Measurements from ENCODE around the gene UQCC3.
"Not testable (repeated sequence)": the region's sequence is repeated elsewhere in the genome, so short reads cannot be mapped to it uniquely, and the experiment has no call there.

Gene UQCC3

DNA sequence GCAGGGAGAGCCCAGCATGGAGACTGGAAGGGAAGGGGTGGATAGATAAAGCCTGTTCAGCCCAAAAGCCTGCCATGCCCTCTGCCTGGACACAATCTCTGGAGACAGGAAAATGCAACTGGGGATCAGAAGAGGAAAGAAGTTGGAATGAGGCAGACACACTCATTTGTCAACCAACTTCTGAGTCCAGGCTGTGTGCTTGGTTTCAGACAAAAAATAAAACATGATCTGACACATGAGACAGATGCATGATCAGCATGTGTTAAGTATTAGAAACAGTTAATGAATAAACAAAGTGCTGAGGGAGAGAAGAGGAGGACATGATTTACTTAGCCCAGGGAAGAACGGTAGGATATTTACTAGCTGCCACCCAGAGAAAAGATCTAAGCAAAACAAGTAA, 17.0 kb downstream of the UQCC3 start:
- H3K9me3 ChIP-seq (ENCODE audit: control insufficient read depth, insufficient read depth, low read length), result no peaks in the 10 kb centered on the region
- H3K79me2 ChIP-seq (ENCODE audit: control insufficient read depth, low read length), result no peaks in the 10 kb centered on the region
- H3K27me3 ChIP-seq (ENCODE audit: control insufficient read depth, low read length), result no peaks in the 10 kb centered on the region
- H3K4me1 ChIP-seq (ENCODE audit: control insufficient read depth, low read length), result no peaks in the 10 kb centered on the region
- no peak overlapping the region for H3K27ac ChIP-seq (ENCODE audit: low read depth, low read length)
- peaks cover 3% of the 10 kb centered on the region; the same call in 1 of the 2 replicates for H3F3A ChIP-seq (ENCODE audit: control insufficient read depth, insufficient read depth)
- H3K9me2 ChIP-seq (replicated peaks; ENCODE audit: control insufficient read depth, low read length), result no peaks in the 10 kb centered on the region
- no peaks in the 10 kb centered on the region for H4K20me1 ChIP-seq (ENCODE audit: control insufficient read depth, insufficient read depth, low read depth, low read length)
- no peak for TF ChIP-seq EZH2phosphoT487 (IDR thresholded peaks at IDR 0.05; ENCODE audit: borderline replicate concordance, low read length)
- TF ChIP-seq, protein P1, sequence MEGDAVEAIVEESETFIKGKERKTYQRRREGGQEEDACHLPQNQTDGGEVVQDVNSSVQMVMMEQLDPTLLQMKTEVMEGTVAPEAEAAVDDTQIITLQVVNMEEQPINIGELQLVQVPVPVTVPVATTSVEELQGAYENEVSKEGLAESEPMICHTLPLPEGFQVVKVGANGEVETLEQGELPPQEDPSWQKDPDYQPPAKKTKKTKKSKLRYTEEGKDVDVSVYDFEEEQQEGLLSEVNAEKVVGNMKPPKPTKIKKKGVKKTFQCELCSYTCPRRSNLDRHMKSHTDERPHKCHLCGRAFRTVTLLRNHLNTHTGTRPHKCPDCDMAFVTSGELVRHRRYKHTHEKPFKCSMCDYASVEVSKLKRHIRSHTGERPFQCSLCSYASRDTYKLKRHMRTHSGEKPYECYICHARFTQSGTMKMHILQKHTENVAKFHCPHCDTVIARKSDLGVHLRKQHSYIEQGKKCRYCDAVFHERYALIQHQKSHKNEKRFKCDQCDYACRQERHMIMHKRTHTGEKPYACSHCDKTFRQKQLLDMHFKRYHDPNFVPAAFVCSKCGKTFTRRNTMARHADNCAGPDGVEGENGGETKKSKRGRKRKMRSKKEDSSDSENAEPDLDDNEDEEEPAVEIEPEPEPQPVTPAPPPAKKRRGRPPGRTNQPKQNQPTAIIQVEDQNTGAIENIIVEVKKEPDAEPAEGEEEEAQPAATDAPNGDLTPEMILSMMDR (IDR thresholded peaks at IDR 0.05; ENCODE audit: low read depth, low read length, poor library complexity, severe bottlenecking), result no peak
- H3K4me2 ChIP-seq (ENCODE audit: low read length), result no peak overlapping the region
- H3K4me3 ChIP-seq (ENCODE audit: low read length), result no peak overlapping the region
- peaks cover 20% of the 10 kb centered on the region for H3K36me3 ChIP-seq (ENCODE audit: control insufficient read depth, low read length)

DNA sequence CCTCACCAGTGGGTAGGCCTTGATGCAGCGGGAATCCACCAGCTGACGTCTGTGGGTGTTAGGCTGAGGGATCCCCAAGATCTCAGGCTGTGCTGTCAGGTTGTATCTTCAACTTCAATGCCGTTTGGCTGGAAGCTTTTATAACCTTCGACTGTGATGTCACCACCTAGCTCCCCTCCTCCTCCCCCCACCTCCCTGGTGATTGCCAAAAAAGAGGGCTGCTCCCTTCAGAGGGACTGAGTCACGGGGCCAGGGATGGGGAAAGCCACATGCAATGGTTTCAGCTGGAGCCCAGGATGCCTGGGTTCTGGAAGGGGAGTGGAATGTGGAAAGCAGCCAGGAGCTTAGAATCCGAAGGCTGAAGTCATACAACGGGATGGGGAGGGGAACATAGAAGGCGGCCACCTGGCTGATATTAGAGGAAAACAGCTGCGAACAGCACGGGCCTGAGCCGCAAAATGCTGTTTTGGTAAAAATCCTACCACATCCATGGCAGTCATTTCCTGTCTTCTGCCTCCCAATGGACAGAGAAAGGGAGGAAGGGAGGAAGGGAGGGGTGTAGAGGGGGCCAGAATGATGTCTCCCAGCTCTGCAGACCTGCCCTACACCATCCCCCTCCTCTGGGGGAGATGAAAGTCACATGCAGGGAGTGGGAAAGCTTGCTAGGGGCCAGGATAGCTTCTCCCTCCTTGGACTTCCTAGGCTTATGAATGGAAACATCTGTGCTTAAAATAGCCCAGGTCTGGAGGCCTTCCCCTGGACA, 18.1 kb downstream of the UQCC3 start, which contains the start of gene LRRN4CL:
TSS of gene LRRN4CL (minus strand) at position 110 of the 763 bp plus-strand sequence. CDS start 1,022 bp downstream, outside the sequence.
- H3K36me3 ChIP-seq (ENCODE audit: control insufficient read depth, low read length), result peaks cover 24% of the 10 kb centered on the region
- H3K4me1 ChIP-seq (ENCODE audit: control insufficient read depth, low read length), result no peaks in the 10 kb centered on the region
- no peak within 1 kb of the TSS for H3K4me3 ChIP-seq (ENCODE audit: low read length)
- H3K27me3 ChIP-seq (ENCODE audit: control insufficient read depth, low read length), result no peaks in the 10 kb centered on the region
- no peaks in the 10 kb centered on the region for H3K9me3 ChIP-seq (ENCODE audit: control insufficient read depth, insufficient read depth, low read length)
- no peaks in the 10 kb centered on the region for H4K20me1 ChIP-seq (ENCODE audit: control insufficient read depth, insufficient read depth, low read depth, low read length)
- H3K9me2 ChIP-seq (replicated peaks; ENCODE audit: control insufficient read depth, low read length), result no peaks in the 10 kb centered on the region
- no peaks in the 10 kb centered on the region for H3K79me2 ChIP-seq (ENCODE audit: control insufficient read depth, low read length)
- no peak within 1 kb of the TSS for H3K27ac ChIP-seq (ENCODE audit: low read depth, low read length)
- TF ChIP-seq, protein P1 (IDR thresholded peaks at IDR 0.05; ENCODE audit: low read depth, low read length, poor library complexity, severe bottlenecking), result no peak
- TF ChIP-seq EZH2phosphoT487 (IDR thresholded peaks at IDR 0.05; ENCODE audit: borderline replicate concordance, low read length), result no peak
- no peak within 1 kb of the TSS for H3K4me2 ChIP-seq (ENCODE audit: low read length)
- H3F3A ChIP-seq (ENCODE audit: control insufficient read depth, insufficient read depth), result peaks cover 3% of the 10 kb centered on the region; the same call in 1 of the 2 replicates

DNA sequence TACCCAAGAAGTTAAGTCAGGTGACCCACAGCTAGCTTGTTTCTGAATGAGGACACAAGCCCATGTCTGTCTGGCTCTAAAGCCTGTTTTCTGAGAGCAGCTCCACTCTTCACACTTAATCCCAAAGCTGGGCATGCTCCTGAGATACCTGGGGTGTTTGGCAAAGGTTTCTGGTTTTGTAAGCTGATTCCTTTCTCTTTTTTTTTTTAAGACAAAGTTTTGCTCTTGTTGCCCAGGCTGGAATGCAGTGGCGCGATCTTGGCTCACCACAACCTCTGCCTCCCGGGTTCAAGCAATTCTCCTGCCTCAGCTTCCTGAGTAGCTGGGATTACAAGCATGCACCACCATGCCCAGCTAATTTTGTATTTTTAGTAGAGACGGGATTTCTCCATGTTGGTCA, 22.2 kb downstream of the UQCC3 start:
- H3K4me3 ChIP-seq (ENCODE audit: low read length); H3K9me3 ChIP-seq (ENCODE audit: control insufficient read depth, insufficient read depth, low read length); H3K27ac ChIP-seq (ENCODE audit: low read depth, low read length); H4K20me1 ChIP-seq (ENCODE audit: control insufficient read depth, insufficient read depth, low read depth, low read length); H3K4me1 ChIP-seq (ENCODE audit: control insufficient read depth, low read length); H3K27me3 ChIP-seq (ENCODE audit: control insufficient read depth, low read length); H3F3A ChIP-seq (ENCODE audit: control insufficient read depth, insufficient read depth); H3K4me2 ChIP-seq (ENCODE audit: low read length); H3K9me2 ChIP-seq (replicated peaks; ENCODE audit: control insufficient read depth, low read length); H3K79me2 ChIP-seq (ENCODE audit: control insufficient read depth, low read length): not testable (repeated sequence)
- H3K36me3 ChIP-seq (ENCODE audit: control insufficient read depth, low read length), result peaks cover 27% of the 10 kb centered on the region

DNA sequence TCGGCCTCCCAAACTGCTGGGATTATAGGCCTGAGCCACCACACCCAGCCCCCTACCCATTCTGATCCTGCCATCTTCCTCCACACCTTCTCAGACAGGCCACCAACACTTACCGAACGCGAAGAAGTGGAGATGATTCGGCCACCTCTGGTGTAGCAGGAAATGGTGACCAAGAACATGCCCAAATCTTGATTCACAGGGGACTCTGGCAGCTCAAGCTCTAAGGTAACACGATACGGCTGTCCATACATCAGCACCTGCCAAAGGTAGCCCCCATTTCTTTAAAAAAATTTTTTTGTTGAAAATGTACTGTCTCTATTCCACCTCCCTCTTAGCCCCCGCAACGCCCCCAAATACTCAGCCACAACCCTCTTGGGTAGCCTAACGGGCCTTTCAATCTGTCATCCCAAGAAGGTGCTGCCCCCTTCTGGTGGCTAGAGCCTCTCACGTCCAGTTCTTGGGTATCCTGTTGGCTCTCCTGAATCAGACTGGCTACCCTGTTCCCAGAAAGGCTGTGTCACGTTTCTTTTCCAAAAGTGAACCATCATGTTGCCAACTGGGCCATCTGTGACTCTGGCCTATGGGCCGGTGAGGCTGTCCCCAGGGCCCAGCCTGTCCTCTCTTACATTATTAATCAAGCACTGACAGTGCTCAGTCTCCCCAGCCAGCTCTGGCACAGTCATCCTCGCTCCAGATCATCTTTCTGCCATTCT, 23.1 kb downstream of the UQCC3 start:
- H3F3A ChIP-seq (ENCODE audit: control insufficient read depth, insufficient read depth), result 0 out of 2 replicates have a peak, but pooled peaks cover 4% of the 10 kb centered on the region
- TF ChIP-seq, protein P1 (IDR thresholded peaks at IDR 0.05; ENCODE audit: low read depth, low read length, poor library complexity, severe bottlenecking), result peak; percentile 93
- no peak for TF ChIP-seq EZH2phosphoT487 (IDR thresholded peaks at IDR 0.05; ENCODE audit: borderline replicate concordance, low read length)
- H3K4me1 ChIP-seq (ENCODE audit: control insufficient read depth, low read length), result no peaks in the 10 kb centered on the region
- no peaks in the 10 kb centered on the region for H3K9me2 ChIP-seq (replicated peaks; ENCODE audit: control insufficient read depth, low read length)
- H3K4me3 ChIP-seq (ENCODE audit: low read length), result no peak overlapping the region
- H3K27ac ChIP-seq (ENCODE audit: low read depth, low read length), result no peak overlapping the region
- H3K4me2 ChIP-seq (ENCODE audit: low read length), result no peak overlapping the region
- peaks cover 27% of the 10 kb centered on the region for H3K36me3 ChIP-seq (ENCODE audit: control insufficient read depth, low read length)
- no peaks in the 10 kb centered on the region for H3K9me3 ChIP-seq (ENCODE audit: control insufficient read depth, insufficient read depth, low read length)
- no peaks in the 10 kb centered on the region for H3K79me2 ChIP-seq (ENCODE audit: control insufficient read depth, low read length)
- no peaks in the 10 kb centered on the region for H3K27me3 ChIP-seq (ENCODE audit: control insufficient read depth, low read length)
- no peaks in the 10 kb centered on the region for H4K20me1 ChIP-seq (ENCODE audit: control insufficient read depth, insufficient read depth, low read depth, low read length)
